Vagina (tissue), 2 donors: Measurements from ENCODE around the gene RAPGEF6.

Source experiments
- CTCF ChIP-seq, 3 experiments: fragments of 450-650 bp in 2 of 3; fragments of 200-600 bp in 1 of 3; sonication (generic) in 1 of 3; IDR thresholded peaks; one replicate each; pipeline ENCODE4 v1.5.1; 2017 to 2019; ENCODE audit warnings: antibody characterized with exemption in 3 of 3, mild to moderate bottlenecking in 2 of 3, moderate library complexity in 2 of 3
- POLR2A ChIP-seq, 2 donors: fragments of 450-650 bp; IDR thresholded peaks; one replicate each; pipeline ENCODE4 v1.6.1; 2017; ENCODE audit warnings: antibody characterized with exemption in 2 of 2, mild to moderate bottlenecking in 2 of 2, moderate library complexity in 2 of 2

GRCh38 chr5:131671994-131672655 is 37.1 kb upstream of the RAPGEF6 start:
- TF ChIP-seq CTCF (IDR thresholded peaks at IDR 0.05), result no peak
- no peak for TF ChIP-seq POLR2A (IDR thresholded peaks at IDR 0.05)
